Neural cell (in vitro differentiated cells): ENCODE results near the gene FGL2. TPM values are rescaled to one million over a fixed set of nuclear protein-coding genes. Genes with fewer than 3 reads are reported as not detected.

Experiments
- H2AFZ ChIP-seq: fragments of 200-600, 300-800 bp; sonication (generic), shearing (Covaris generic); 2 replicates; pipeline ENCODE4 v1.6.0; 2014; ENCODE audit warnings: low read depth, mild to moderate bottlenecking, antibody characterized with exemption, low read length, moderate library complexity
- H3F3A ChIP-seq: fragments of 200-600 bp; shearing (Covaris generic); 2 replicates; pipeline ENCODE4 v1.6.1; 2016; ENCODE audit warnings: mild to moderate bottlenecking, moderate library complexity, mixed read lengths, antibody characterized with exemption, low read length; ENCODE audit not compliant: insufficient read depth, poor library complexity, severe bottlenecking
- H3K27ac ChIP-seq: fragments of 200-600, 300-800 bp; sonication (generic), shearing (Covaris generic); 2 replicates; pipeline ENCODE4 v1.5.1; 2014; ENCODE audit warnings: mild to moderate bottlenecking, low read length, moderate library complexity
- H3K27me3 ChIP-seq: fragments of 300-800, 200-600 bp; sonication (generic), shearing (Covaris generic); 2 replicates; pipeline ENCODE4 v1.6.0; 2014; ENCODE audit warnings: mild to moderate bottlenecking, low read depth, low read length, moderate library complexity; ENCODE audit not compliant: insufficient read depth
- H3K36me3 ChIP-seq: fragments of 300-800, 200-600 bp; sonication (generic), shearing (Covaris generic); 2 replicates; pipeline ENCODE4 v1.5.1; 2014; ENCODE audit warnings: mild to moderate bottlenecking, antibody characterized with exemption, low read length, moderate library complexity; ENCODE audit not compliant: insufficient read depth
- H3K4me2 ChIP-seq: fragments of 300-800, 200-600 bp; sonication (generic), shearing (Covaris generic); 2 replicates; pipeline ENCODE4 v1.6.0; 2014; ENCODE audit warnings: mild to moderate bottlenecking, low read length
- H3K4me3 ChIP-seq: fragments of 300-800, 200-600 bp; sonication (generic), shearing (Covaris generic); 2 replicates; pipeline ENCODE4 v1.5.1; 2014; ENCODE audit warnings: mild to moderate bottlenecking, low read length, moderate library complexity
- H3K79me2 ChIP-seq: fragments of 200-600 bp; shearing (Covaris generic); replicated peaks from 2 replicates; pipeline ENCODE4 v1.6.0; 2014; ENCODE audit warnings: mild to moderate bottlenecking, low read length, moderate library complexity; ENCODE audit not compliant: insufficient read depth
- H3K9ac ChIP-seq: fragments of 300-800, 200-600 bp; sonication (generic), shearing (Covaris generic); 2 replicates; pipeline ENCODE4 v1.6.1; 2016; ENCODE audit warnings: mild to moderate bottlenecking, low read length, mixed read lengths
- H3K9me2 ChIP-seq: fragments of 200-600 bp; shearing (Covaris generic); 2 replicates; pipeline ENCODE4 v1.6.1; 2016; ENCODE audit warnings: mild to moderate bottlenecking, low read length, mixed read lengths; ENCODE audit not compliant: insufficient read depth
- H3K9me3 ChIP-seq: fragments of 200-600, 300-800 bp; sonication (generic), shearing (Covaris generic); 2 replicates; pipeline ENCODE4 v1.6.1; 2016; ENCODE audit warnings: mild to moderate bottlenecking, mixed run types, low read length, moderate library complexity, mixed read lengths
- H4K20me1 ChIP-seq: fragments of 200-600 bp; shearing (Covaris generic); 2 replicates; pipeline ENCODE4 v1.6.1; 2016; ENCODE audit warnings: mild to moderate bottlenecking, mixed run types; ENCODE audit not compliant: insufficient read depth
- CTCF ChIP-seq: fragments of 450-650 bp; IDR thresholded peaks from 2 replicates; pipeline ENCODE4 v1.5.1; 2014; ENCODE audit warnings: antibody characterized with exemption, mild to moderate bottlenecking, moderate library complexity; ENCODE audit not compliant: poor library complexity, severe bottlenecking
- EP300 ChIP-seq: fragments of 450-650 bp; conservative IDR thresholded peaks from 2 replicates; pipeline ENCODE4 v1.6.1; 2014; ENCODE audit warnings: antibody characterized with exemption, mild to moderate bottlenecking, moderate library complexity; ENCODE audit not compliant: poor library complexity, severe bottlenecking
- EZH2 ChIP-seq: fragments of 200-600, 300-800 bp; shearing (Covaris generic), sonication (generic); IDR thresholded peaks from 2 replicates; pipeline ENCODE4 v1.6.1; 2014; ENCODE audit warnings: antibody characterized with exemption, low read length, borderline replicate concordance, mild to moderate bottlenecking; ENCODE audit not compliant: insufficient read depth, poor library complexity, severe bottlenecking
- MXI1 ChIP-seq: fragments of 450-650 bp; conservative IDR thresholded peaks from 2 replicates; pipeline ENCODE4 v1.6.1; 2014; ENCODE audit warnings: antibody characterized with exemption, mild to moderate bottlenecking; ENCODE audit not compliant: poor library complexity, severe bottlenecking
- POLR2AphosphoS5 ChIP-seq: IDR thresholded peaks from 2 replicates; pipeline ENCODE4 v1.6.1; 2012
- RAD21 ChIP-seq: fragments of 450-650 bp; conservative IDR thresholded peaks from 2 replicates; pipeline ENCODE4 v1.6.1; 2014; ENCODE audit warnings: antibody characterized with exemption, mild to moderate bottlenecking, moderate library complexity
- SMC3 ChIP-seq: fragments of 450-650 bp; conservative IDR thresholded peaks from 2 replicates; pipeline ENCODE4 v1.6.1; 2014; ENCODE audit warnings: antibody characterized with exemption, mild to moderate bottlenecking, moderate library complexity; ENCODE audit not compliant: poor library complexity
- TAF1 ChIP-seq: IDR thresholded peaks from 2 replicates; pipeline ENCODE4 v1.6.1; 2012; ENCODE audit warnings: low read depth
- polyA plus RNA-seq: library from polyadenylated mRNA; depleted of rRNA; stranded (reverse); fragments of >200 nt; gene quantifications from 2 replicates; pipeline ENCODE4 v1.2.3, GENCODE V29; 2014
- TF ChIP-seq, protein P1 (sequence below): IDR thresholded peaks from 2 replicates; pipeline ENCODE4 v1.6.1; 2012; ENCODE audit warnings: borderline replicate concordance

Gene FGL2
- polyA plus RNA-seq, 1 donor from 2014 or later = 0.22 TPM

DNA sequence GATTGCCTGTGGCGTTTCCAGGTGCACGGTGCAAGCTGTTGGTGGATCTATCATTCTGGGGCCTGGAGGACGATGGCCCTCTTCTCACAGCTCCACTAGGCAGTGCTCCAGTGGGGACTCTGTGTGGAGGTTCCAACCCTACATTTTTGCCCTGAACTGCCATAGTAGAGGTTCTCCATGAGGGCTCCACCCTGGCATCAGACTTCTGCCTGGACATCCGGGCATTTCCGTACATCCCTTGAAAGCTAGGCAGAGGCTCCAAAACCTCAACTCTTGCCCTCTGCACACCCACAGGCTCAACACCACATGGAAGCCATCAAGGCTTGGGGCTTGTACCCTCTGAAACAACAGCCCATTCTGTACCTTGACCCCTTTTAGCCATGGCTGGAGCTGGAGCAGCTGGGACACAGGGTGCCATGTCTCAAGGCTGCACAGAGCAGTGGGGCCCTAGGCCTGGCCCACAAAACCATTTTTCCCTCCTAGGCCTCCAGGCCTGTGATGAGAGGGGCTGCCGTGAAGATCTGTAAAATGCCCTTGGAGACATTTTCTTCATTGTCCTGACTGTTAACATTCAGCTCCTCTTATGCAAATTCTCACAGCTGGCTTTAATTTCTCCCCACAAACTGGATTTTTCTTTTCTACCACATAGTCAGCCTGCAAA, 10.0 kb upstream of the FGL2 start:
- H3K27me3 ChIP-seq = no peaks in the 10 kb centered on the region
- no peak overlapping the region for H3K27ac ChIP-seq
- no peaks in the 10 kb centered on the region for H4K20me1 ChIP-seq

GRCh38 chr7:77208416-77208815, 8.8 kb upstream of the FGL2 start:
- H3K9ac ChIP-seq = no peak overlapping the region
- no peak overlapping the region for H3K4me2 ChIP-seq
- TF ChIP-seq EZH2 = no peak
- TF ChIP-seq MXI1 = no peak
- TF ChIP-seq, protein P1, sequence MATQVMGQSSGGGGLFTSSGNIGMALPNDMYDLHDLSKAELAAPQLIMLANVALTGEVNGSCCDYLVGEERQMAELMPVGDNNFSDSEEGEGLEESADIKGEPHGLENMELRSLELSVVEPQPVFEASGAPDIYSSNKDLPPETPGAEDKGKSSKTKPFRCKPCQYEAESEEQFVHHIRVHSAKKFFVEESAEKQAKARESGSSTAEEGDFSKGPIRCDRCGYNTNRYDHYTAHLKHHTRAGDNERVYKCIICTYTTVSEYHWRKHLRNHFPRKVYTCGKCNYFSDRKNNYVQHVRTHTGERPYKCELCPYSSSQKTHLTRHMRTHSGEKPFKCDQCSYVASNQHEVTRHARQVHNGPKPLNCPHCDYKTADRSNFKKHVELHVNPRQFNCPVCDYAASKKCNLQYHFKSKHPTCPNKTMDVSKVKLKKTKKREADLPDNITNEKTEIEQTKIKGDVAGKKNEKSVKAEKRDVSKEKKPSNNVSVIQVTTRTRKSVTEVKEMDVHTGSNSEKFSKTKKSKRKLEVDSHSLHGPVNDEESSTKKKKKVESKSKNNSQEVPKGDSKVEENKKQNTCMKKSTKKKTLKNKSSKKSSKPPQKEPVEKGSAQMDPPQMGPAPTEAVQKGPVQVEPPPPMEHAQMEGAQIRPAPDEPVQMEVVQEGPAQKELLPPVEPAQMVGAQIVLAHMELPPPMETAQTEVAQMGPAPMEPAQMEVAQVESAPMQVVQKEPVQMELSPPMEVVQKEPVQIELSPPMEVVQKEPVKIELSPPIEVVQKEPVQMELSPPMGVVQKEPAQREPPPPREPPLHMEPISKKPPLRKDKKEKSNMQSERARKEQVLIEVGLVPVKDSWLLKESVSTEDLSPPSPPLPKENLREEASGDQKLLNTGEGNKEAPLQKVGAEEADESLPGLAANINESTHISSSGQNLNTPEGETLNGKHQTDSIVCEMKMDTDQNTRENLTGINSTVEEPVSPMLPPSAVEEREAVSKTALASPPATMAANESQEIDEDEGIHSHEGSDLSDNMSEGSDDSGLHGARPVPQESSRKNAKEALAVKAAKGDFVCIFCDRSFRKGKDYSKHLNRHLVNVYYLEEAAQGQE = no peak
- no peak for TF ChIP-seq POLR2AphosphoS5
- no peak for TF ChIP-seq TAF1
- no peak for TF ChIP-seq SMC3
- no peak for TF ChIP-seq EP300
- TF ChIP-seq CTCF = no peak
- TF ChIP-seq RAD21 = no peak
- H3K36me3 ChIP-seq = no peaks in the 10 kb centered on the region
- peaks cover 13% of the 10 kb centered on the region for H3K9me3 ChIP-seq
- H3K79me2 ChIP-seq = no peaks in the 10 kb centered on the region
- no peak overlapping the region for H3K27ac ChIP-seq
- H2AFZ ChIP-seq = no peak overlapping the region
- H4K20me1 ChIP-seq = no peaks in the 10 kb centered on the region
- no peaks in the 10 kb centered on the region for H3K27me3 ChIP-seq
- H3F3A ChIP-seq = no peaks in the 10 kb centered on the region
- no peak overlapping the region for H3K4me3 ChIP-seq
- H3K9me2 ChIP-seq = no peaks in the 10 kb centered on the region

More for the DNA sequence above, 10.0 kb upstream of the FGL2 start:
- Histone ChIP-seq H3K9ac (no peak overlapping the region), H3K9me3 (peaks cover 13% of the 10 kb centered on the region), H3K36me3 (no peaks in the 10 kb centered on the region), H3F3A (no peaks in the 10 kb centered on the region), H3K9me2 (no peaks in the 10 kb centered on the region), H2AFZ (no peak overlapping the region), H3K4me2 (no peak overlapping the region), H3K79me2 (no peaks in the 10 kb centered on the region), H3K4me3 (no peak overlapping the region)
- TF ChIP-seq POLR2AphosphoS5 = no peak
- no peak for TF ChIP-seq EP300
- TF ChIP-seq TAF1 = no peak
